ENCODE results near the gene PRPS2.

PRPS2 gene

DNA sequence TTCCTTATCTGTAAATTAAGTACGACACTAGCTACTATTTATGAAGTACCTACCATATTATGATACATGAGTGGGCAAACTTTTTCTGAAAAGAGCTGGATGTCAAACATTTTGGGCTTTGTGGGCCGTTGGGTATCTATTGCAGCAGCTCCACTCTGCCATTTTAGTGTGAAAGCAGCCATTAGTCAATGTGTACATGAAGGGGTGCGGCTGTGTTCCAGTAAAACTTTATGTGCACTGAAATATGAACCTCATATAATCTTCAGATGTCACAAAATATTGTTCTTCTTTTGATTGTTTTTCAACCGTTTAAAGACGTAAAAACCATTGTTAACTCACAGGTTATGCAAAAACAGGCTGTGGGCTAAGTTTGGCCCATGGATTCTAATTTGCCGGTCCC, 14.1 kb downstream of the PRPS2 start:
- H3K4me3 ChIP-seq (ENCODE audit: low read depth, low read length) = no peak overlapping the region
- DNase-seq (ENCODE audit: low read depth) = no peak

DNA sequence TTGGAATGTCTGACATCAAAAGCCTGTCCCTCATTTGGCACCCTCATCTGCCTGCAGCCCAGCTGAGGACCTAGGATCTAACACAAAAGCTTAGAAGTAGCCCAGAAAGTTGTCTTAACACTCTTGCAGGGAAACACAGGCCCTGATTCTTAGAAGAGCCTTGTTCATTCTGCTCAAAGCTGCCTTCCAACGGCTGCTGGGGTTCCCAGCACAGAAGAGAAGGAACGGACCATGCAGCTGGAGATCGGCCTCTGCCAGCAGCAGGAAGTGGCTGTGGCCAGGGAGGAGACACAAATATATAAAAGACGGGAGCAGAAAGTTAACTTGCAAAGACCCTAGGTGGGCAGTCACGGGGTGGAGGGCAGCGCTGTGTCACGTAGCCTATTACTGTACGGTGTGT, 20.4 kb downstream of the PRPS2 start:
- no peak overlapping the region for H3K4me3 ChIP-seq (ENCODE audit: low read depth, low read length)
- DNase-seq (ENCODE audit: low read depth) = no peak

DNA sequence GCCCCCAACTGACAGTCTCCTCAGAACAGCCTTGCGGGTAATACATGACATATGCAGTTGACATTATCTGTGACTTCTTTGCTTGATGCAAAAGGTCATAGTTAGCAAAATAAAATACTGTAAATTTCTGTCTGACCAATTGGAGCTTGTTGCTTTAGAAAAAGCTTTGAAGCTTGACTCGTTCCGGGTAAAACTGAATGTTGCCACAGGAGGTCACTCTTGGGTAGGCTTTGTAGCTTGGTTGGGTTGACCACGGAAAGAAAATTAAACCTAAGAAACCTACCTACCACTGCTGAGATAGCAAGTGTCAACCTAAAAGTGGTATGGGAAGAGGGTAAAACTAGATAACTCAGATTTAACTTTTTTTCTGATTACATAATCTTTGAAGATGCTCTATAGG, 23.2 kb downstream of the PRPS2 start:
- no peak for DNase-seq (ENCODE audit: low read depth)
- H3K4me3 ChIP-seq (ENCODE audit: low read depth, low read length) = no peak overlapping the region

DNA sequence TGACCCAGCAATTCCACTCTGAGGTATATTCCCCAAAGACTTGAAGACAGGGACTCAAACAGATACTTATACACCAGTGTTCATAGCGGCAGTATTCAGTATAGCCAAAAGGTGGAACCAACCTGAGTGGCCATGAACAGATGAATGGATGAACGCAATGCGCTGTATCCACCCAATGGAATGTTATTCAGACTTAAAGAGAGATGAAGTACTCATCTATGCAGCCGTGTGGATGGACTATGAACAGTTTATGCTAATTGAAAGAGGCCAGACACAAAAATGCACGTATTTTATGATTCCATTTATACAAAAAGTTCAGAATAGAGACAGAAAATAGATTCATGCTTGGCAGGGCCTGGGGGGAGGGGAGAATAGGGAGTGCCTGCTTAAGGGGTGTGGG, 26.3 kb downstream of the PRPS2 start:
- DNase-seq (ENCODE audit: low read depth) = no peak
- H3K4me3 ChIP-seq (ENCODE audit: low read depth, low read length) = no peak overlapping the region

DNA sequence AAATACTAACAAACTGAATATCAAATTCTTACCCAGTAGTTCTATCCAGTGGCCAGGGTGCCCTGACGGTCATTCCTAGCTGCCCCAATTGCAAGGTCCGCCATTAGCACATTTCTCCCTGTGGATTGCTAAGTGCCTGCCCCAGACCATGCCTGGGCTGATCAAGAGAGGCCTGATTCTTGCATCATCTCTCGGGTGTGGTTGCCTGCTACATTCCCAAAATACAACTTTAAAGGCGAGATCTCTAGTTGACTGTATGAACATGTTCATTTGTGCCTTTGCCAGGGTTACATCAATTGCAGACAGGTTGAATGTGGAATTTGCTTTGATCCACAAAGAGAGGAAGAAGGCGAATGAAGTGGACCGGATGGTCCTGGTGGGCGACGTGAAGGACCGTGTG, 28.0 kb downstream of the PRPS2 start:
- no peak overlapping the region for H3K4me3 ChIP-seq (ENCODE audit: low read depth, low read length)
- DNase-seq (ENCODE audit: low read depth) = no peak

DNA sequence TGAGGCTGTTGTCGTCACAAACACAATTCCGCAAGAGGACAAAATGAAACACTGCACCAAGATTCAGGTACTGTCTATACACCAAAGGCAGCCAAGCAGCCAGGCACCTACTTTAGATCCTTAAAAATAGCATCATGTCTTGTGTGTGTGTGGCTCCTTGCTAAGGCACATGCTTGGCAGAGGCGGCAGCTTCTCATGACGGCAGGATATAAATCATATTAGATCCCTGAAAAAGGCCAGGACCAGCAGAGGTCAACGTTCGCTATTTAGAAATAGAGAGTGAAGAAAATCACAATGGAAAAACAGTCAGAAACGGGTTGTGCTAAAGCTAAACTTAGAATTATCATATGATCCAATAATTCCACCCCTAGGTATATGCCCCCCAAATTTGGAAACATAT, 29.5 kb downstream of the PRPS2 start:
- DNase-seq (ENCODE audit: low read depth) = no peak
- no peak overlapping the region for H3K4me3 ChIP-seq (ENCODE audit: low read depth, low read length)

DNA sequence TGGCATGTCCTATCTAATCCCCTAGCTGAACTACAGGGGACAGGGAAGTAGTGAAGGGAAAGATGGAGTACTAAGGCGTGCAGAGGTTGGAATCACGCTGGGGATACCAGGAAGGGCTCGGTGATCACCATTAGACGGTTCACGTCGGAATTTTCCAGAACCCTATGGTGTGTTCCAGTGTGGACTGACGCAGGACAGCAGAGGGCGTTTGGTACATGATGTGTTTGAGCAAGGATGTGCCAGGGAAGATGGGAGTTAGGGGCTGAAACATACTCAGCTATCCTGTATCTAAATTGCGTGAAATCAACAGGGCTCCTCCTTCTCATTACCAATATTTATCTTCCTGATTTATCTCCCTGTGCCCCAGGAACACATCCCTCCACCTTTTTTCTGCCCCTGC, 33.7 kb downstream of the PRPS2 start:
- no peak for DNase-seq (ENCODE audit: low read depth)
- H3K4me3 ChIP-seq (ENCODE audit: low read depth, low read length) = no peak overlapping the region

DNA sequence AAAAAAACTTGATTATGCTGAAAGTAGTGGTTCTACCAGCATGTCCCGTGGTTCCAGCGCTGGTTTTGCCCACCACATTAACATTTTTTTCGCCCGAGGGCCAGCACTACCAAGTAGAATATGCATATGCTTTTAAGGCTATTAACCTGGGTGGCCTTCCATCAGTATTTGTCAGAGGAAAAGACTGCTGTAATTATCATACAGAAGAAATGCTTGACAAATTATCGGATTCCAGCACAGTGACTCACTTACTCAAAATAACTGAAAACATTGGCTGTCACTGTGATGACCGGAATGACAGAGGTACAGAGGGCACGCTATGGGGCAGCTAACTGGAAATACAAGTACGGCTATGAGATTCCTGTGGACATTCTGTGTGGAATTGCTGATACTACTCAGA, 34.6 kb downstream of the PRPS2 start:
- DNase-seq (ENCODE audit: low read depth) = no peak
- no peak overlapping the region for H3K4me3 ChIP-seq (ENCODE audit: low read depth, low read length)

DNA sequence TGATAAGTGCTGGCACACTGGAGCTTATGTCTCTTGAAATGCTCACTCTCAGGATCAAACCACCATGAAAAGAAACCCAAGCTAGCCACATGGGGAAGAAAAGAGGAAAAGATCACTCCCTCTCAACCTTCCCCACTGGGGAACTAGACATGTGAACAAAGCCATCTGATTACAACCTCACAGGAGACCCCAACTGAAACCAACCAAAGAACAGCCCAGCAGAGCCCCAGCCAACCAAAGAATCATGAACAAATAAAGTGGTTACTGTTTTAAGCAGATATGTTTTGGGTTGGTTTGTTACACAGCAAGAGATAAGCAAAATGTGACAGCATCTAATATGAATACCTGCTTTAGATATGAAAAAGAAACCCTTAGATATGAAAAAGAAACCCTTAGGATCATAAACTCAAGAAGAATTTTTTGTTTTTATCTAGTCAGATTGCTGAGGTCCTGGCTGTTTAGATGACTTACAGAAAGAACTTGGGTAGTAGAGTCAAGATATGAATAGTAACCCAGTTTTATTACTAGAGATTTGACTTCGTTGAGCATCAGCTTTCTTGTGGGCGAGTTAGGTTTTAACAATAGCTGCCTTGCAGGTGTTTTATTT, 52.0 kb downstream of the PRPS2 start:
- no peak overlapping the region for H3K4me3 ChIP-seq (ENCODE audit: low read depth, low read length)

DNA sequence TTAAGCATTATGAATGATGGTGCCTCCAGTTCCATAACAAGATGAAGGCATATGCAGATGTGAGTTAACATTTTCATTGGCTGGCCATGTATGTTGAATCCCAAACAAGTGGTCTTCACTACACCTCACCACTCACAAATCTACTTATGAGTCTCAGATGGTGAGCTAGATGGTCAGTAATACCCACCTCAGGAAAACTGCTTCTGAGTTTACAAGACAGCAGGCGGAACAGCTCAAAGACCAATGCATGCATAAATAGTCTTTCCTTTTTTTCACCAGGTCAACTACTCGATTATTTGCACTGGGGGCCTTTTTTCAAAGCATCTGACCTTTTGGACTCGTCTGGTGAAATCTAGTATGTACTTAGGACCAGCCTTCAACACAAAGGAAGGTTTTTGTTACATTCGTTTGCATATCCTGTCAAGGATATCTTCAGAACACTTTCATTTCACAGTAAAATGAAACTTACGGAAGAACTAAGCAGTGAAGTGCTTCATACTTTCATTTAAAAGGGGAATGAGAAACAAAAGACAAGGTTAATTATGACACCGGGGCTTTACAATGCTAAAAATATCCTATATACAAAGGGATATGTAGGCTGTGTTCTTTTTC, 52.6 kb downstream of the PRPS2 start:
- no peak for DNase-seq (ENCODE audit: low read depth)
- no peak overlapping the region for H3K4me3 ChIP-seq (ENCODE audit: low read depth, low read length)

More for the DNA sequence above, 52.0 kb downstream of the PRPS2 start:
- DNase-seq (ENCODE audit: low read depth) = no peak

DNA sequence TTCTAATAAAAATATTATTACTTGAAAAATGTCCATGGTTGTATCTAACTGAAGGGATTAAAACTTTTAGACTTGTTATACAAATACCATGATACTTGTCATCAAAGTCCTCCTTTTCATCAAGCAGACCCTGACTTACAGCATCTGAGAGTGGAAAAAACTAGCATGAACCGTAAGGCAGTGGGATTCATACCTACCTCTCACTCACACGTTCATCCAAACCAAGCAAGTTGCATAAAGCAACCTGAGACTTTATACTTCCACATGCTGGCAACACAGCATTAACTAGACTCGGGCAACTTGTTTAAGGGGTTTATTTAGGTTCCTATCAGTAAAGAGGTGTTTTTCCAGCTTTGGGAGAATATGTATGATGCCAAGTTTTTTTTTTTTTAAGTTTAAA, 53.1 kb downstream of the PRPS2 start:
- H3K4me3 ChIP-seq (ENCODE audit: low read depth, low read length) = no peak overlapping the region
- DNase-seq (ENCODE audit: low read depth) = no peak

DNA sequence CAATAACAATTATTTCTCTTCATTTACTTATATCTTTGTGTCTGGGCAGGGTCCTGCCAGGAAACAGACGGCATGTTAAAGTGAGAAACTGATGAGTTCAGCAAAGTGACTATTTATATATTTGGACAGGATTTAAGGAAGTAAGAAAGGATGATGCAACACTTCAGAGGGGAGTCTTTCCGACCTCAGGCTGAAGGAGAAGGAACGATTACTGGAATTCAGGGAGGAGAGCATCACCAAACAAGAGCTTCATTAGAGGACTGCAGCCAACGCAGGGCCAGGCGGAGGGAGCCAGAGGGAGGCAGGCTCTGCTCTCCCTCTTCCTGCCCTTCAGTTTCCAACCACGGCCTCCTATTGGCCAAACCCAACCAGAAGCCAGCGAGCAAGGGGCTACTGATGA, 74.1 kb downstream of the PRPS2 start:
- H3K4me3 ChIP-seq (ENCODE audit: low read depth, low read length) = no peak overlapping the region
- DNase-seq (ENCODE audit: low read depth) = no peak

DNA sequence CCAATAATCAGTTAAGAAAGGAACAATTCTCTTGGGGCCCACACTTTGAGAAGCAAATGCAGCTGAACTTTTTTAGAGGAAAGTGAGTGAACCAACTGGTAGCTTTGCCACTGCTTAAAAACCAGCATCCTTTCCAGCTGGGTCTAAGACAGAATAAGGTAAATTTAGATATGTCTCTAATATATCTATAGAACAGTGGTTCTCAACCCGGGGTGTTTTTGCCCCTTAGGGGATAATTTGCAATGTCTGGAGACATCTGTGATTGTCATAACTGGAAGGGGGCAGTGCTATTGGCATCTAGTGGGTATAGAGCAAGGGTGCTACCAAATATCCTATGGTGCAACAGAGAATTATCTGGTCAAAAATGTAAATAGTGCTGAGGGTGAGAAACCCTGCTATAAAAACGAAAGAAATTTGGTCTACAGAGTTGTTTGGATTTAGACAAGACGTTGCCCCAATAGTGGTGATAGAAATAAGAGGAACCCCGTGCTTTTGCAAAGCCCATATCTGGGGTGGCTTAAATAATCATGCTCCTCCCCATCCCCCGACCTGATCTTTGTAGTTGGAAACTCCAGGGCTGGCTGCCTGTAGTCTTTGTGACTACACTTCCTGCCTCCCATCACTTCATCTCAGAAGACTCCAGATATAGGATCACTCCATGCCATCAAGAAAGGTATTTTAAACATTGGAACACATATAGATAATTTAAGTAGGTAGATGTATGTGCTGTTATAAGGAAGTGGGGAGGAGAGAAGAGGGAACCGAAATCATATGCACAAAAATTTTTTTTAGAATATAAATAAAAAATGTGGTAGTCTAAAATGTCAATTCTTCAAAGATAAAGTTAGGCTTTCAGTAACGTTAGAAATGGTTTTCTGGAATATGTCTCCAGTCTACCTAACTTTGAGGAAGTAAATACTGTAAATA, 75.5 kb downstream of the PRPS2 start, which contains the start of gene TLR7:
Gene TLR7, plus strand, starts transcription at position 622 of the 927 bp plus-strand sequence. CDS start 507 bp downstream, outside the sequence.
- H3K4me3 ChIP-seq (ENCODE audit: low read depth, low read length) = no peak within 1 kb of the TSS
- DNase-seq (ENCODE audit: low read depth) = no peak

DNA sequence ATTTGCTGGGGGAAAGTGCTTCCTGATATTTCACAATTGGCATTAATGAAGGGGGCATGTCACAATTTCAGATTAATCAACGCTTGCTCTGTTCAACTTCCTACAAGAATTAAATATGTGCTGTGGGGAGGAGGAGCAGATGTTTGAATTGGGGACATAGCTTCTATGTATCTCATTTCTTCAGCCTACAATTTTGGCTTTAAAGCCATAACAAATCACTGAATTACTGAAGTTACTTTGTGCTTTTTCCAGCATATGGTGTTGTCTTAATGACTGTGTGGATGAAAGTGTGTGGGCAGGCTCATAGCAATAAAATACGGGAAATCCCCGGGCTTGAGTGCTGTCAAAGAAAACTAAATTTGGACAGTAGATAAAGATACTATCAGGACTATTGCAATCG, 76.5 kb downstream of the PRPS2 start:
- DNase-seq (ENCODE audit: low read depth) = no peak
- H3K4me3 ChIP-seq (ENCODE audit: low read depth, low read length) = no peak overlapping the region

DNA sequence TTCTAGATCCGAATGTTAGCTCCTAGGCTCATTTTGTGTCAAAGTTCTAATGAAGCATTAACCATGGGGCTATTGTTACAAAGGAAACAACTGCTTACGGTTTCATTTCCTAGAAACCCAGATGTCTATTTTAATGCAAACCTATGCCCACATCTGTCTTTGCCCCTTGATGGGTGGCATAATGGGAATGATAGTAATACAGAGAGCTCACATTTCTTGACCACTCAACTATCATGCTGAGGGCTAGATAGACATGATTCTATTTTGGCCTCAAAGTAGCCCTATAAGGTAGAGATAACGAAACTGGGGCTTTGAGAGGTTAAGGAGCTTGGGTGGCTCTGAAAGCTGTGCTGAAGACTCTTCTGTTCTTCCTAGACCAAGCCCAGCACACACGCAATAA, 77.5 kb downstream of the PRPS2 start:
- H3K4me3 ChIP-seq (ENCODE audit: low read depth, low read length) = no peak overlapping the region
- DNase-seq (ENCODE audit: low read depth) = no peak

DNA sequence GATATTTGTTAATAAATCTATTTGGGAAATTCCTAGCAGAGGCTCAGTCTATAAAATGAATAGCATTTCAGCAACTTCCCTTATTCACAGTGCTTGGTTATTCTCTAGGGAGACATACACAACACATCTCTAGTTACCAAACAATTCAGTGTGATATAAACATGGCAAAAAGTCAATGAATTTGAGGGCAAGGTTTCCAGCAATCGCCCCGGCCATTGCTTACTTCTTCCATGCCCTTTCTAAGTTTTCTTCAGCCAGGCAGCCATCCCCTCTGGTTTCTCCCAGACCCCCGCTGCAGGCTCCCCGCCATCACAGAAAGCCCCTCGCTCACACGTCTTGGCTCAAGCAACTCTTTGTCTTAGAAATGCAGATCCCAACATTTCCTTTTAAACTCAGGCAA, 80.0 kb downstream of the PRPS2 start:
- H3K4me3 ChIP-seq (ENCODE audit: low read depth, low read length) = no peak overlapping the region
- DNase-seq (ENCODE audit: low read depth) = no peak

DNA sequence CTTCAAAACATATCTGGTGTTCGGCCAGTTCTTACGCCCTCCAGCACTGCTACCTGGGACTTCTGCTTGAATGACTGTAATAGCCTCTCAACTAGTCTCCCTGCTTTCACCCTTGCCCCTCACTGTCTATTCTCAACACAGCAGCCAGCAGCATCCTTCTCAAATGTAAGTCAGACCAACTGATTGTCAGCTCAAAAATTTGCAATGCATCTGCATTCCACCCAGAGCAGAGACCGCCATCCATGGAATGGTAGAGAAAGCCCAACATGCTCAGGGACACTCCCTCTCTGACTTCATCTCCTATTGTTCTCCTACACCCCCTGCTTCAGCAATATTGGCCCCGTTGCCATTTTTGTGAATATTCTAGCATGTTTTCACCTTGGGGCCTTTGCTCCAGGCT, 81.5 kb downstream of the PRPS2 start:
- H3K4me3 ChIP-seq (ENCODE audit: low read depth, low read length) = no peak overlapping the region
- no peak for DNase-seq (ENCODE audit: low read depth)
